HG02588 (cell line): Measurements from ENCODE around the gene HTRA1.

Experiments used
- ATAC-seq: cut with Tn5 transposase; IDR thresholded peaks from one replicate; pipeline ENCODE4 v1.9.1; 2021; ENCODE audit warnings: mild to moderate bottlenecking, moderate library complexity; ENCODE audit not compliant: unreplicated experiment

HTRA1 gene

GRCh38 chr10:122471531-122472177 is 10.3 kb downstream of the HTRA1 start:
- no peak for ATAC-seq

GRCh38 chr10:122473116-122473515 is 11.8 kb downstream of the HTRA1 start:
- no peak for ATAC-seq

GRCh38 chr10:122474131-122474818 is 12.9 kb downstream of the HTRA1 start:
- no peak for ATAC-seq

GRCh38 chr10:122475100-122475499 is 13.7 kb downstream of the HTRA1 start:
- ATAC-seq: no peak

GRCh38 chr10:122475591-122476332 is 14.4 kb downstream of the HTRA1 start:
- no peak for ATAC-seq

- no peak for ATAC-seq
These were observed 15.0 kb downstream of the HTRA1 start for GRCh38 chr10:122476333-122476695.

- ATAC-seq: no peak
These were observed 16.1 kb downstream of the HTRA1 start for GRCh38 chr10:122477436-122477835.

GRCh38 chr10:122478971-122479370 is 17.6 kb downstream of the HTRA1 start:
- ATAC-seq: no peak

GRCh38 chr10:122480146-122480833 is 18.9 kb downstream of the HTRA1 start:
- ATAC-seq: no peak

- no peak for ATAC-seq
These were observed 20.1 kb downstream of the HTRA1 start for GRCh38 chr10:122481296-122482056.

- no peak for ATAC-seq
These were observed 23.1 kb downstream of the HTRA1 start for GRCh38 chr10:122484276-122485060.

- no peak for ATAC-seq
These were observed 24.3 kb downstream of the HTRA1 start for GRCh38 chr10:122485670-122486069.

- no peak for ATAC-seq
These were observed 25.2 kb downstream of the HTRA1 start for GRCh38 chr10:122486406-122487080.

- no peak for ATAC-seq
These were observed 25.9 kb downstream of the HTRA1 start for GRCh38 chr10:122487174-122487765.

- no peak for ATAC-seq
These were observed 28.9 kb downstream of the HTRA1 start for GRCh38 chr10:122490268-122490667.

- ATAC-seq: no peak
These were observed 29.7 kb downstream of the HTRA1 start for GRCh38 chr10:122490786-122491680.

- ATAC-seq: no peak
These were observed 30.7 kb downstream of the HTRA1 start for GRCh38 chr10:122492006-122492405.

- no peak for ATAC-seq
These were observed 31.7 kb downstream of the HTRA1 start for GRCh38 chr10:122492999-122493481.
